Activated effector memory CD4-positive, alpha-beta T cell treated with anti-CD3 and anti-CD28 coated beads, Interleukin-2, amount 50 U/mL, for 16 hours (primary cell): ENCODE results near the gene HEATR5A.
"Not testable (repeated sequence)": the region's sequence is repeated elsewhere in the genome, so short reads cannot be mapped to it uniquely, and the experiment has no call there.

Experiments used
- DNase-seq: peaks from one replicate; pipeline ENCODE4 v3.0.0-alpha.2; 2020

The HEATR5A gene

GRCh38 chr14:31320922-31321766 lies 99.2 kb downstream of the HEATR5A start:
- no peak for DNase-seq

GRCh38 chr14:31320216-31320615 lies 100.1 kb downstream of the HEATR5A start:
- no peak for DNase-seq

- no peak for DNase-seq
Measured at GRCh38 chr14:31319701-31320100, 100.6 kb downstream of the HEATR5A start.

GRCh38 chr14:31312934-31313333 lies 107.4 kb downstream of the HEATR5A start:
- DNase-seq = no peak

GRCh38 chr14:31312370-31312769 lies 108.0 kb downstream of the HEATR5A start:
- not testable (repeated sequence) for DNase-seq

GRCh38 chr14:31307618-31308017 lies 112.7 kb downstream of the HEATR5A start:
- no peak for DNase-seq

GRCh38 chr14:31307198-31307597 lies 113.2 kb downstream of the HEATR5A start:
- DNase-seq = no peak

- no peak for DNase-seq
Measured at GRCh38 chr14:31303654-31304053, 116.7 kb downstream of the HEATR5A start.

- DNase-seq = no peak
Measured at GRCh38 chr14:31300883-31301282, 119.5 kb downstream of the HEATR5A start.

- no peak for DNase-seq
Measured at GRCh38 chr14:31300296-31300695, 120.1 kb downstream of the HEATR5A start.

GRCh38 chr14:31297701-31298344 lies 122.5 kb downstream of the HEATR5A start:
- DNase-seq = no peak

- no peak for DNase-seq
Measured at GRCh38 chr14:31297112-31297511, 123.2 kb downstream of the HEATR5A start.

- DNase-seq = no peak
Measured at GRCh38 chr14:31294746-31295405, 125.5 kb downstream of the HEATR5A start.

GRCh38 chr14:31292937-31293616 lies 127.3 kb downstream of the HEATR5A start:
- no peak for DNase-seq

- no peak for DNase-seq
Measured at GRCh38 chr14:31291210-31291609, 129.1 kb downstream of the HEATR5A start.

GRCh38 chr14:31287294-31287972 lies 132.9 kb downstream of the HEATR5A start:
- DNase-seq = no peak

GRCh38 chr14:31286456-31287293 lies 133.7 kb downstream of the HEATR5A start:
- DNase-seq = peak; percentile 65

GRCh38 chr14:31283578-31284252 lies 136.6 kb downstream of the HEATR5A start:
- no peak for DNase-seq

GRCh38 chr14:31283153-31283552 lies 137.2 kb downstream of the HEATR5A start:
- DNase-seq = no peak

GRCh38 chr14:31280871-31281220 lies 139.5 kb downstream of the HEATR5A start:
- DNase-seq = no peak
